Astrocyte of the spinal cord (primary cell): ENCODE data around the gene TMA7.
A peak's percentile ranks its signal among the peaks of the same experiment; 100 is the strongest.
"Not testable (repeated sequence)": the region's sequence is repeated elsewhere in the genome, so short reads cannot be mapped to it uniquely, and the experiment has no call there.

Source experiments
- DNase-seq: peaks from one replicate; pipeline ENCODE4 v3.0.0; 2011; ENCODE audit warnings: low read depth, low spot score
- H3K4me3 ChIP-seq: 2 replicates; pipeline ENCODE4 v1.5.1; 2011; ENCODE audit warnings: low read depth, mild to moderate bottlenecking, low read length, moderate library complexity
- CTCF ChIP-seq: IDR thresholded peaks from 2 replicates; pipeline ENCODE4 v1.5.1; 2012; ENCODE audit warnings: low read depth, mild to moderate bottlenecking, low read length, inconsistent platforms
- in situ Hi-C: cut with HindIII; loops from 2 replicates; pipeline ENCODE4 v1.10.0; 2017; ENCODE audit warnings: low sequenced_read_pairs

The TMA7 gene

GRCh38 chr3:48399387-48400172, 40.5 kb upstream of the TMA7 start:
- in situ Hi-C loops: no loop called here
- no peak overlapping the region for H3K4me3 ChIP-seq
- no peak for DNase-seq
- TF ChIP-seq CTCF: no peak

- H3K4me3 ChIP-seq: no peak overlapping the region
- peak; percentile 58 for TF ChIP-seq CTCF
- in situ Hi-C loops: no loop called here
- peak; percentile 35 for DNase-seq
Measured at GRCh38 chr3:48400824-48401433, 39.1 kb upstream of the TMA7 start.

- H3K4me3 ChIP-seq, in situ Hi-C loops, DNase-seq: not testable (repeated sequence)
Measured at GRCh38 chr3:48401434-48401901, 38.6 kb upstream of the TMA7 start.

GRCh38 chr3:48402281-48402732, 37.8 kb upstream of the TMA7 start:
- TF ChIP-seq CTCF: no peak
- no peak overlapping the region for H3K4me3 ChIP-seq
- in situ Hi-C loops: no loop called here
- DNase-seq: peak; percentile 94

GRCh38 chr3:48402907-48403306, 37.1 kb upstream of the TMA7 start:
- no peak for DNase-seq
- in situ Hi-C loops: no loop called here
- no peak overlapping the region for H3K4me3 ChIP-seq
- no peak for TF ChIP-seq CTCF

GRCh38 chr3:48403533-48404439, 36.3 kb upstream of the TMA7 start:
- TF ChIP-seq CTCF: no peak
- no peak for DNase-seq
- H3K4me3 ChIP-seq: no peak overlapping the region
- in situ Hi-C loops: no loop called here
